Measurements from ENCODE around the gene MCOLN2. TPM values are rescaled to one million over a fixed set of nuclear protein-coding genes. Genes with fewer than 3 reads are reported as not detected.
A peak's percentile ranks its signal among the peaks of the same experiment; 100 is the strongest.
"Not testable (repeated sequence)": the region's sequence is repeated elsewhere in the genome, so short reads cannot be mapped to it uniquely, and the experiment has no call there.

MCOLN2 gene
- total RNA-seq, 1 donor, result 1.7 TPM

DNA sequence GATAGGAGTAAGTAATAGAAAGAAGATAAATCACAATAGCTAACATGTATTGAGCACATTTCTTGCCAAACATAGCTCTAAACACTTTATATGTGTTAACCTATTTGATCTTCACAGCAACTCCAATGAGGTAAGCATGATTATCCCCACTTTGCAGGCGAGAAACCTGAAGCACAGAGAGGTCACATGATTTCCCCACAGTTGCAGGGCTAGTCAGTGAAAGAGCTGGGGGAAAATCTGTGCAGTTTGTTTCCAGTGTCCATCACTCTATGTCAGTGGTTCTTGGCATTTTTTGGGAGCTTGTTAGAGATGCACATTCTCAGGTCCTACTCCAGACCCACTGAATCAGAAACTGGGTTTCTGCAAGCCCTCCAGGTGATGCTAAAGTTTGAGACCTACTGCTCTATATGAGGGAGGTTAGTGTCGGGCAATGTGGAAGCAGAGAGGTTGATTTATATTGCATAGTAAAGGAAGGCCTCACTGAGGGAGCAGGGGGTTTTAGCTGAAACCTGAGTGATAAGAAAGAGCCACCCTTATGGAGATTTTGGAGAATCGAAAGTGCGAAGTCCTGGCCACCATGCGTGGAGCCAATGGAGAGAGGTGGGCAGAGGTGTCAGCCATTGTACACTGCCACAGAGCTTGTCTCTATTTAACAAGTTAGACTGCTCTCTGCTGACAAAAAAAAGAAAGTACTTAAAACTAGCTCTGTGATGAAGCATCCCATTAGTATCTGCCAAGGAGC lies 30.5 kb upstream of the MCOLN2 start:
- DNase-seq (ENCODE audit: low read depth), result peak; percentile 27

GRCh38 chr1:85025940-85026339 lies 29.0 kb upstream of the MCOLN2 start:
- H3K4me3 ChIP-seq (ENCODE audit: low read depth, low read length), result no peak overlapping the region
- TF ChIP-seq, protein P1, sequence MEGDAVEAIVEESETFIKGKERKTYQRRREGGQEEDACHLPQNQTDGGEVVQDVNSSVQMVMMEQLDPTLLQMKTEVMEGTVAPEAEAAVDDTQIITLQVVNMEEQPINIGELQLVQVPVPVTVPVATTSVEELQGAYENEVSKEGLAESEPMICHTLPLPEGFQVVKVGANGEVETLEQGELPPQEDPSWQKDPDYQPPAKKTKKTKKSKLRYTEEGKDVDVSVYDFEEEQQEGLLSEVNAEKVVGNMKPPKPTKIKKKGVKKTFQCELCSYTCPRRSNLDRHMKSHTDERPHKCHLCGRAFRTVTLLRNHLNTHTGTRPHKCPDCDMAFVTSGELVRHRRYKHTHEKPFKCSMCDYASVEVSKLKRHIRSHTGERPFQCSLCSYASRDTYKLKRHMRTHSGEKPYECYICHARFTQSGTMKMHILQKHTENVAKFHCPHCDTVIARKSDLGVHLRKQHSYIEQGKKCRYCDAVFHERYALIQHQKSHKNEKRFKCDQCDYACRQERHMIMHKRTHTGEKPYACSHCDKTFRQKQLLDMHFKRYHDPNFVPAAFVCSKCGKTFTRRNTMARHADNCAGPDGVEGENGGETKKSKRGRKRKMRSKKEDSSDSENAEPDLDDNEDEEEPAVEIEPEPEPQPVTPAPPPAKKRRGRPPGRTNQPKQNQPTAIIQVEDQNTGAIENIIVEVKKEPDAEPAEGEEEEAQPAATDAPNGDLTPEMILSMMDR (IDR thresholded peaks at IDR 0.05; ENCODE audit: insufficient read depth, low read depth, low read length), result no peak
- DNase-seq (ENCODE audit: low read depth), result no peak

More for the DNA sequence above, 30.5 kb upstream of the MCOLN2 start:
- no peak overlapping the region for H3K4me3 ChIP-seq (ENCODE audit: low read depth, low read length)
- TF ChIP-seq, protein P1 (IDR thresholded peaks at IDR 0.05; ENCODE audit: insufficient read depth, low read depth, low read length), result peak; percentile 28

GRCh38 chr1:85024736-85025135 lies 27.8 kb upstream of the MCOLN2 start:
- H3K4me3 ChIP-seq (ENCODE audit: low read depth, low read length), result no peak overlapping the region
- TF ChIP-seq, protein P1 (IDR thresholded peaks at IDR 0.05; ENCODE audit: insufficient read depth, low read depth, low read length), result no peak
- DNase-seq (ENCODE audit: low read depth), result no peak

DNA sequence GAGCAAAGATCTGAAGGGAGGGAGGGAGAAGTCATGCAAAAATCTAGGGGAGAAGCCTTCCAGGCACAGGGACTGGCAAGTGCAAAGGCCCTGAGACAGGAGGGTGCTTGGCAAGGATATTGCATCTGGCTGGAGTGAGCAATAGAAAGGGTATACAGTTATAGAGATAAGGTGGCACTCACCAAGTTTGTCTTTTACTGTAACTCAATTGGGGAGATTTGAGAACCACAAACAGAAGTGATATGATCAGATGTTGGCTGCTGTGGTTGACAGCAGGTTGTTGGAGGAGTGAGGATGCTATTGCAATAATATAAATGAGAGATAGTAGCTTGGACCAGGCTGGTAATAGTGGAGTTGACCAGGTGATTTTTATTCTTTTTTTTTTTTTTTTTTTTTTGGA lies 25.8 kb upstream of the MCOLN2 start:
- no peak for DNase-seq (ENCODE audit: low read depth)
- TF ChIP-seq, protein P1 (IDR thresholded peaks at IDR 0.05; ENCODE audit: insufficient read depth, low read depth, low read length), result no peak
- H3K4me3 ChIP-seq (ENCODE audit: low read depth, low read length), result no peak overlapping the region

DNA sequence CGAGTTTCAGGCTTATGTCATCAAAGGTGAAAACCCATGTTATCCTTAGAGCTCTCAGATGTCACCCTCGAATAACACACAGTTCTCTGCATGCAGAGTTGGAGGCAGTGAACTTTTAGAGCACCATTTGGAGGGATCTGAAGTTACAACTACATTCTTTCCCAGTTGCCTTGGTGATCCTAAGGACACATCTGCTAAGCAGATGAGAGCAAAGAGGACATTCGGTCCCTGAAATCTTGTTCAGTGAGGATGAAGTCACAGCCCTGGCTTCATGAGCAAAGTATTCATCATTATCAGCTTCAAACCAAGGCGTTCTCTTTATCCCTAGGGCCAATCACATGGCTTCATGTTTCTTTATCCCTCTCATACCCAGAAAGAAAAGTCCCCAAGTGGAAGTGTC lies 23.1 kb upstream of the MCOLN2 start:
- peak; percentile 81 for DNase-seq (ENCODE audit: low read depth)
- TF ChIP-seq, protein P1 (IDR thresholded peaks at IDR 0.05; ENCODE audit: insufficient read depth, low read depth, low read length), result no peak
- no peak overlapping the region for H3K4me3 ChIP-seq (ENCODE audit: low read depth, low read length)

DNA sequence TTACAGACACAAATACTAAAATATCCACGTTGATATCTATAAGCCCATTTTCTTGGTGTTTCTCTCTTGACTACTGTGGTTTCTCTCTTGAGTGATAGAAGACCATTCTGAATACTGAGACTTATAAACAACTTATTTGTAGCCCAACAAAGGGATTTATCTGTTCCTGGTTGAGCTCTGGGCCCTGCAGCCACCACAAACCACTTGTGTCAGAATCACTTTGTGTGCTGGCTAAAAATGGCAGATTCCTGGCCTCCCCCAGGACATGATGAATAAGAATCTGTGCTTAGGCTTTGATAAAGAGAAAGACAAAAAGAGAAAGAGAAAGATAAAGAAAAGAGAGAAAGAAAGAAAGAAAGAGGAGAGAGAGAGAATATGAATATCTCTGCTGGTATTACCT lies 18.9 kb upstream of the MCOLN2 start:
- no peak for DNase-seq (ENCODE audit: low read depth)
- no peak overlapping the region for H3K4me3 ChIP-seq (ENCODE audit: low read depth, low read length)
- TF ChIP-seq, protein P1 (IDR thresholded peaks at IDR 0.05; ENCODE audit: insufficient read depth, low read depth, low read length), result no peak

DNA sequence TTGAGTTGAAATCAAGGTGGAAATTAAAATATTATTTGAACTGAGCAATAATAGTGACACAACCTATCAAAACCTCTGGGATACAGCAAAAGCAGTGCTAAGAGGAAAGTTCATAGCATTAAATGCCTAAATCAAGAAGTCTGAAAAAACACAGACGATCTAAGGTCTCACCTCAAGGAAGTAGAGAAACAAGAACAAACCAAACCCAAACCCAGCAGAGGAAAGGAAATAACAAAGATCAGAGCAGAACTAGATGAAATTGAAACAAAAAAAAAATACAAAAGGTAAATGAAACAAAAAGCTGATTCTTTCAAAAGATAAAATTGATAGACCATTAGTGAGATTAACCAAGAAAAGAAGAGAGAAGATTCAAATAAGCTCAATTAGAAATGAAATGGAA lies 8.7 kb upstream of the MCOLN2 start:
- not testable (repeated sequence) for H3K4me3 ChIP-seq (ENCODE audit: low read depth, low read length)

More for the DNA sequence above, 8.7 kb upstream of the MCOLN2 start:
- DNase-seq (ENCODE audit: low read depth), result not testable (repeated sequence)
